GM23248 (cell line): ENCODE measurements around the gene SCN4B.

ENCODE experiments used
- EZH2 ChIP-seq: fragments of 200-600 bp; sonication (generic); IDR thresholded peaks from 2 replicates; pipeline ENCODE4 v1.6.1; 2018; ENCODE audit warnings: antibody characterized with exemption, mild to moderate bottlenecking; ENCODE audit not compliant: insufficient read depth, poor library complexity, severe bottlenecking
- EZH2phosphoT487 ChIP-seq: fragments of 200-600 bp; sonication (generic); IDR thresholded peaks from 2 replicates; pipeline ENCODE4 v1.6.1; 2018; ENCODE audit warnings: antibody characterized with exemption, moderate library complexity, mild to moderate bottlenecking, low read depth; ENCODE audit not compliant: insufficient read depth

DNA sequence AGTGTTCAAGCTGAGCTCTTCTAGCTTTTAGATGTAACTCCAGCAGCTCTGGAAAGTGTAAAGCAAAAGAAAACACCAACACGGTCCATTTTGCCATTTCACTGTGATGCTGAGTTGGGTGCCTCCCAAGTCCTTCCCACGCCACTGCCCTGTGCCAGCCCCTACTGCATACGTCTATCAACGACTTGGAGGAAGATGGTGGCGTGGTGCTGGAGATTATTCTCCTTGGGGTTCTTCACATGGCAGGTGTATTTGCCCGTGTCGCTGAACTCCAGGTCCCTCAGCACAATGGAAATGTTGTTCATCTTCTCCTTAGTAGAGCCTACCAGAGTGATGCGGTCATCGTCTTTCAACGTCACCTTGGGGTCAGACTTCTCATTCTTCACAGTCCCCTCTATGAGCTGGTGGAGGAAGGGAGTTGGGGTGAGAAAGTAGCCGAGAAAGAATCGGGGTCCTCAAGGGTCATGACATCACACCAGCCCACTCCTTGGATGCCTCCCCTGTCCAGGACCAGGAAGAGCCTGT, 8.9 kb downstream of the SCN4B start:
- TF ChIP-seq EZH2phosphoT487 = no peak
- no peak for TF ChIP-seq EZH2
